HG03521 (cell line): ENCODE measurements around the gene ARMH3.
"Not testable (repeated sequence)": the region's sequence is repeated elsewhere in the genome, so short reads cannot be mapped to it uniquely, and the experiment has no call there.

Experiments used
- ATAC-seq: cut with Tn5 transposase; IDR thresholded peaks from one replicate; pipeline ENCODE4 v1.9.1; 2021; ENCODE audit warnings: mild to moderate bottlenecking, moderate library complexity; ENCODE audit not compliant: unreplicated experiment

Gene ARMH3

DNA sequence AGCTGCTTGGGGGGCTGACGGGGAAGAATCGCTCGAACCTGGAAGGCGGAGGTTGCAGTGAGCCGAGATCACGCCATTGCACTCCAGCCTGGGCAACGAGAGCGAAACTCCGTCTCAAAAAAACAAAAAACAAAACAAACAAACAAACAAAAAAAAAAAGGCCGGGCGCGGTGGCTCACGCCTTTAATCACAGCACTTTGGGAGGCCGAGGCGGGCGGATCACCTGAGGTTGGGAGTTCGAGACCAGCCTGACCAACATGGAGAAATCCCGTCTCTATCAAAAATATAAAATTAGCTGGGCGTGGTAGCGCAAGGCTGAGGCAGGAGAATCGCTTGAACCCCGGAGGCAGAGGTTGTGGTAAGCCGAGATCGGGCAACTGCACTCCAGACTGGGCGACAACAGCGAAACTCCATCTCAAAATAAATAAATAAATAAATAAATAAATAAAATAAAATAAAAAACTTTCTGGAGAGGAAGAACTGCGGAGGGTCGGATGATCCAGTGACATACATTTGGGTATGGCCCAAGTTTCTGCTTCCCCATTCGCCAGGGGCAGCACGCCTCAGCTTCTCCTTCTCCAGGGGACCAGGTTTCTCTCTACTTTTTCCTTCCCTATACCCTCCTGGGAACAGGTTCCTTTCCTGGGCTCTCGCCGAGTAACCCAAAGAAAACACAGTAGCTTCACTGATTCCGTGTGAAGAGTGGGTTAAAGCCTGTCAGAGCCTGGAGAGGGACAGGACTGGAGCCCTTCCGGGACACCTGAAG is 909 bp downstream of the ARMH3 start:
- ATAC-seq = not testable (repeated sequence)

DNA sequence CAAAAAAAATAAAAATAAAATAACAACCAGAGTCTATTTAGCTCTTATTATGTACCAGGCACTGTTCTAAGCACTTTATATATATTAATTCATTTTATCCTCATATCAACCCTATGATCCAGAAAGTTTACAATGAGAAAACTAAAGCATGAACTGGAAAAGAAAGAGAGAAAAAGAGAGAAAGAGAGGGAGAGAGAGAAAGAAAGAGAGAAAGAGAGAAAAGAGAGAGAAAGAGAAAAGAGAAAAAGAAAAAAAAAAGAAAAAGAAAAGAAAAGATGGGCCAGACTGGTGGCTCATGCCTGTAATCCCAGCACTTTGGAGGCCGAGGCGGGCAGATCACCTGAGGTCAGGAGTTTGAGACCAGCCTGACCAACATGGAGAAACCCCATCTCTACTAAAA is 9.9 kb downstream of the ARMH3 start:
- ATAC-seq = no peak

DNA sequence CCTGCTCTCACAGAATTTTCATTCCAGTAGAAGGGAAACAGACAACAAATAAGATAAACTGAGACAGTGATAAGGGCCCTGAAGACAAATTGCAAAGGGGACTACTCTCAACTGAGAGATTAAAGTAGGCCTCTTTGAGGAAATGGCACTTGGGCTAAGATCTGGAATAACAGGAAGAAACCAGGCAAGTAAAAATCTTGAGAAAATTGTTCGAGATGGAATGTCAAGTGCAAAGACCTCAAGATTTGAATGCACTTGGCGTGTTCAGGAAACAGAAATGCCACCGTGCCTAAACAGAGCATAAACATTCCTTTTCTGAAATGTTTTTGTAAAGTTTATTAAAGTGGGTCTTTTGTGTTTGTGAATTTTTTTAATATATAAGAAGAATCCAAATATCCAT is 10.7 kb downstream of the ARMH3 start:
- no peak for ATAC-seq

DNA sequence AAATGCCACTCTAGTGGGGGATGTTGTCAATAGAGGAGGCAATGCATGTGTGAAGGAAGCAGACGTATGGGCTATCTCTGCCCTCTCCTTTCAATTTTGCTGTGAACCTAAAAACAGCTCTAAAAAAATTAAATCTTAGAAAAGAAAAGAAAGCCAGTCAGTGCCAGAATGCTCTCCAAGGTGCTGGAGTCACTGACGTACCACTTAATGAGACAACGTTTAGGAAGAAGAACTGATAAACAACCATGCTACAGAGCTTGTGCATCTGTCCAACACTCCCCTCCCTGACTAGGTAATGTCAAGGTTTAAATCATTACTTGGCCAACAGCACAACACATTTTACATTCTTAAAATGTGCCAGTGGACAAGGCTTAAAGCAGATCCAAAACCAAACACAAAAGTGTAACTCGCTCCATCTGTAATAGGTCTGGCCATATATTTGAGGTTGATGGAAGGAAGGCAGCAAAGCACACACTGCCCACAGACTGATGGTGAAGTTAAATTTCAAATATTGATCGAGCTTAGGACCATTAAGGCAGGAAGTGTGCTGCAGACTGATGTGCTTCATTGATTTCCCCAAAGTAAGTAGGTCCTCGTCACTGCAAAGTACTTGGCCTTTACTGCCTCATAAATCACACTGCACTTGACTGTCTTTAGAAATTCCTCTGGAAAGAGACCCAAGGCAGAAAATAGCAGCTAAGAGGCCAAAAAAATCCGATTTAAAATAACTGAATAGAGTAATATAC is 15.5 kb downstream of the ARMH3 start:
- ATAC-seq = no peak

DNA sequence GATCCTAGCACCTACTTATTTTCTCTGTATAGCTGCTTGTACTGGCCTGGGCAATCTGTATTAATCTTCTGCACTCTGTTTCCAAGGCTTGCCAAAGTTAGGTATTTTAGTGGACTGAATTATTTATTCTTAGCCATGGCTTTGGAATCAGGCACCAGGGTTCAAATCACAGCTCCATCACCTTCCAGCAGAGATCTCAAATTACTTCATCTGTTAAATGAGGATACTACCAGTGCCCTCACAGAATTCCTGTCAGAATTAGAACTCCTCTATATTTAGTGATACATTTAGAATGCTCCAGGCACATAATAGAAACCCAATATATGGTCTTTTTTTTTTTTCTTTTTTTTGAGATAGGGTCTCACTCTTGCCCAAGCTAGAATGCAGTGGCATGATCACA is 17.6 kb downstream of the ARMH3 start:
- no peak for ATAC-seq

DNA sequence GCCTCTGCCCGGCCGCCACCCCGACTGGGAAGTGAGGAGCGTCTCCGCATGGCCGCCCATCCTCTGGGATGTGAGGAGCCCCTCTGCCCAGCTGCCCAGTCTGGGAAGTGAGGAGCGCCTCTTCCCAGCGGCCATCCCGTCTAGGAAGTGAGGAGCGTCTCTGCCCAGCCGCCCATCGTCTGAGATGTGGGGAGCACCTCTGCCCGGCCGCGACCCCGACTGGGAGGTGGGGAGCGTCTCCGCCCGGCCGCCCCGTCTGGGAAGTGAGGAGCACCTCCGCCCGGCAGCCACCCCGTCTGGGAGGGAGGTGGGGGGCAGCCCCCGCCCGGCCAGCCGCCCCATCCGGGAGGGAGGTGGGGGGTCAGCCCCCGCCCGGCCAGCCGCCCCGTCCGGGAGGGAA is 20.2 kb downstream of the ARMH3 start:
- ATAC-seq = not testable (repeated sequence)

DNA sequence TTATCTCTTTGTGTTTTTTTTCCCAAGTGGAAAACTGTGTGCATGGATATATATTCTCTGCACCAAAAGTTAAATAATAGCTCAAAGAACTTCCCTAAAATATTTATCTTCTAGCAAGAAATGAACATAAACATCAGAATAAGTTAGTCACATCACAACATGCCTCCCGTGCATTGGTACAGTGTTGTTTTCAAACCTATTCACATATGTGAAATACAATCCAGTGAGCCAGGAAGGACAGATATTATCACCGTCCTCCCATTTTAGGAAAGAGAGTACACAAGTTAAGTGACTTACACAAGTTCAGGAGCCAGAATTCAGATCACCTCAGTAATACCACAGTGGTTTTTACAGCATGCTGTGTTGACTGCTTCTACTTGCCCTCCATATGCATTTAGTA is 22.2 kb downstream of the ARMH3 start:
- ATAC-seq = no peak

DNA sequence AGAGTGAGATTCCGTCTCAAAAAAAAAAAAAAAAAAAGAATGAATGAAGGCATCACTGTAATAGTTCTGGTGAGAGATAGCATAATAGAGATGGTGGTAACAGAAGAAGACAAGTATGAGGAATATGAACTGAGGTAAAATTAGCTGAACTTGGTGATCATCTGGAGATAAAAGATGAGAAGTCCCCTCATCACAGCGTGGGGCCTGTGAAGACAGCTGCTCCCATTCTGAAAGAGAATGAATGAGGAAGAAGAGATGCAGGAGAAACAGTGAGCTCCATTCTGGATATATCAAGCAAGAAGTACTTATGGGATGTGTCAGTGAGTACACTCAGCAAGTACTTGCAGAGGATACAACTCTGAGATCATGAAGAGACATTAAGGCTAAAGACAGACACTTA is 28.7 kb downstream of the ARMH3 start:
- ATAC-seq = no peak

DNA sequence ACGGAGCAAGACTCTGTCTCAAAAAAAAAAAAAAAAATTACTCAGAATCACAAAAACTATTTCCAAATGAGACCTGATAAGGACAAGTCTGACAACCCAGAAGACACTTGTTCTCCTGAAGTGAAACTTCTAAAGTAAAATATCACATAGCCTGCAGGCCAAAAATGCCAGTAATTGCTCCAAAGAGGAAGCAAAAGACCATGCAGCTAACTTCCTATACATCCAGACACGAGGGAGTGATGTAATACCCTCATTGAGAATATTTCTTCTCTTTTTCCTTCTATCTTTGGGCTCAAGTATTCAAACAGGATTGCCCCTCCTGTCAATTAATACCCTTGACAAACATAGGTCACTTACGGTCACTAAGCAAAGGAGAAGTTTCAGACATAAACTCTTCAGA is 31.2 kb downstream of the ARMH3 start:
- no peak for ATAC-seq

DNA sequence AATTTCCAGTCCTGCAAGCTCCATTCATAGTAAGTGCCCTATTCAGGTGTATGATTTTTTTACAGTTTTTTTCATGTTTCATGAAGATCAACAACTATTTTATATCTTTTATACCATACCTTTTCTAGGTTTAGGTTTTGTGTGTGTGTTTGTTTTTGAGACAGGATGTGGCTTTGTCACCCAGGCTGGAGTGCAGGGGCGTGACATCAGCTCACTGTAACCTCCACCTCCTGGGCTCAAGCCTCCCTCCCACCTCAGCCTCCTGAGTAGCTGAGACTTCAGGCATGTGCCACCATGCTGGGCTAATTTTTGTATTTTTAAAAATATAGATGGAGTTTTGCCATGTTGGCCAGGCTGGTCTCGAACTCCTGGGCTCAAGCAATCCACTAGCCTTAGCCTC is 35.0 kb downstream of the ARMH3 start:
- no peak for ATAC-seq

DNA sequence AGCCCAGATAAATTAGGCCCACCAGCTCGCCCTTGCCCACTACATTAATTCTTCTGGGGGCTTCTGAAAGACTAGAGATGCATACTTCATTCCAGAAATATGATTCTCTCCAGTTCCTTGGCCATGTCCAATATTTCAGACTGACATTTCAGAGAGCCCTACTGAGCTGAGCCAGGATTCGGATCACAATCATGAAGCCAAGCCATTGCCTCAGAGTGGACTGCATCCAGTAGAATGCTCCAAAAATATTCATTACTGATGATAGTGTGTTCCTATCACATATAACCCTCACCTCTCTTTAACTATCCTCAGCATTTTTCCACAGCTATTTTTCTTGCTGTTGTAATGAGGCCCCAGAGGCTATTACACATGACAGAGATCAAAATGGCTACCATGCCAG is 38.7 kb downstream of the ARMH3 start:
- no peak for ATAC-seq

DNA sequence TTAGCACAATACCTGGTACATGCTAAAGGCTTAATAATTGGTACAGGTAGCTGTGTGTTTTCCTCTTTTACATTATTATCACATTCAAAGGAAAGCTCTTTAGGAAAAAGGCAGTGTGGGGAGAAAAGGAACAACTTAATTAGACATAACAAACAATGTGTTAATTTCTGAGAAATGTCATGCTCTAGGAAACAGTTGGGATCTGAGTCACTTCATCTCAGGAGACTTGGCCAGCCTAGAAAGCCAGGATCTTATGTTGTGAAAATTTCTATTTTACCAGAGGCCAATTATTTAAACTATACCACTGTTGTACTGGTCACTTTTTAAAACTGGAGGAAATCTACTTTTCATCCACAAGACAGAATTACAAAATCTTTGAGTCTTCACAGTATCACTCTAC is 39.6 kb downstream of the ARMH3 start:
- no peak for ATAC-seq

DNA sequence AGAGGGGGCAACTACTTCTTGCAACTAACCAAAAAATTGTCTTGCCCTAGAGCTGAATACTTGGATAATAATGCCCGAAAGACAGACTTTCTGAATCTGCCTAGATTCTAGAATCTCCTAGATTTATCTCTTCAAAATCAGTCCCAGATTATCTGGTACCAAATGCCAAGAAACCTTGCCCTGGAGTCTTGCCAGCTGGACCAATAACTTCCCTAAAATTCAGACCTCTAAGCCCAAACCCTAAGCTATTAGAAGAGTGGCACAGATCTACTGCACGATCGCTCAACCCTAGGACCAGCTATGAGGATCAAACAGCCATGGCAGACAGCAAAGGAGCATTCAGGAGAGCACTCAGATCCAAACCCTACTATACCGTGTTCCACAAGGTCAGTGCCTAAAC is 45.0 kb downstream of the ARMH3 start:
- no peak for ATAC-seq

DNA sequence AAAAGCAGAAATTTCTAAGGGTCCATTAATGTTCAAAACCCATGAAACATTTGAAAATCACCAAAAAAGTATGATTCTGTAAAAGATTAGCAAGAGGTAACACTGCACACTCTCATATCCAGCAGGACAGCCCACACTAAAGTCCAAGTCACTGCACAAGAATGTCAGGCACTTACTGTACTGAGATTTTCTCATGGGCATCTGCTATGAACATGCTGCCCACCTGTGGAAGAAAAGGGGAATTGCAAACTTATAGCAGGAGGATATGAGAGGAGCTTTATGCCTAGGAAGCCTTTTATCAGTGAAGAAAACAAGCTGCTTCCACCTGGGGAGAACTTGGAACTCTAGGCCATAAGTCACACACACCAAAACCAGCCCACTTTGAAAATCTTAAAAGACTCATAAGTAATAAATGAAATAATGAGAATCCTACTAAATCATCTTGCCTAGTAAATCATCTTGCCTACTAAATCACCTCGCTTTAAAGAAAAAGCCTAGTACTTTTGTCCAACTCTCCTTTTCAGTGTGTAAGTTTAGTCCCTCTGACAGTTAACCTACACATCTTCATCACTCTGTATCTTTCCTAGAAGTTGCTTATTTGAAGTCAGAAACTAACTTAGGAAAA is 46.1 kb downstream of the ARMH3 start:
- peak; percentile 54 for ATAC-seq

DNA sequence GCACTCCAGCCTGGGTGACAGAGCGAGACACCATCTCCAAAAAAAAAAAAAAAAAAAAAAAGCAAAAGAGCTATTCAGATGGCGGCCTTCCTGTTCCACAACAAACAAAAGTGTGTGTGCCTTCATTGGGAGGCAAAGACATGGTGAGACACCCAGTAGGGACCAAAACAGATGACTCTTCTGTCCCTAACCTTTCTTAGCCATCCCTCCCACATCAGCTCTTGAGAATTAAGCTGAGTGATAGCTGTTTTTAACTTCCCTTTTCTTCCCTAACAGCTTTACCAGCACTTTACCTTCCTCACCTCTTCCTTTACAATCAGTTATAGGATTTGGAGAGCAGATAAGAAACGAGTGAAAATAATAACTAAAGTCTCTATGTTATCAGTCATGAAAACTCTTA is 48.2 kb downstream of the ARMH3 start:
- no peak for ATAC-seq

DNA sequence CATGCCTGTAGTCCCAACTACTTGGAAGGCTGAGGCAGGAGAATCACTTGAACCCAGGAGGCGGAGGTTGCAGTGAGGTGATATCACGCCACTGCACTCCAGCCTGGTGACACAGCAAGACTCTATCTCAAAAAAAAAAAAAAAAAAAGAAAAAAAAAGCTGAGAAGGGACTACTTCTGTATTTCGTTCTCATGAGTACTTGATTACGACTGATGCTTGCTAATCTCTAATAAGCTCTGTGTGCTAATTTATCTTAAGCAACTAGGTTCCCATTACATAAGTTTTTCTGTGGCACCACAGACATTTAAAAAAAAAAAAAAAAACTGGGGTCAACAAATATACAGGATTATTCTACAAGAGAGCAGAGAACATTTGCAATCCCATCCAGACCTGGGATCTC is 48.9 kb downstream of the ARMH3 start:
- not testable (repeated sequence) for ATAC-seq

DNA sequence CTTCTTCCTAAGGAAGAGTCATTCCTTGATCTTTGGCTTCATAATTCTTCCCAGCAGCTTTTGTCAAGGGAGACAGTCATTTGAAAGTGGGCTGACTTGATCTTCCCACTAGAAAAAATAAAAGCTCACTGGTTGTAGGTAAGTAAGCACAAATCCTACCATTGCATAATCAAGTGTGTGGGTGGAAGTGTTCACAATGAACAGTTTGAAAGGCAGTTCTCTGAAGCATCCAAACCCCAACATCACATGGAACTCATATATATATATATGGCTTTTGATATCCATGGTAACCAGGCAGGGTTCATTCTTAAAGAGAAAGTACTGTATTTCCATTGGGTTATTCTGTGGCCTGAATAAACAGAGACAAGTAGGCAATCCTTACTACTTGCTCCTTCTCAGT is 51.6 kb downstream of the ARMH3 start:
- ATAC-seq = no peak

DNA sequence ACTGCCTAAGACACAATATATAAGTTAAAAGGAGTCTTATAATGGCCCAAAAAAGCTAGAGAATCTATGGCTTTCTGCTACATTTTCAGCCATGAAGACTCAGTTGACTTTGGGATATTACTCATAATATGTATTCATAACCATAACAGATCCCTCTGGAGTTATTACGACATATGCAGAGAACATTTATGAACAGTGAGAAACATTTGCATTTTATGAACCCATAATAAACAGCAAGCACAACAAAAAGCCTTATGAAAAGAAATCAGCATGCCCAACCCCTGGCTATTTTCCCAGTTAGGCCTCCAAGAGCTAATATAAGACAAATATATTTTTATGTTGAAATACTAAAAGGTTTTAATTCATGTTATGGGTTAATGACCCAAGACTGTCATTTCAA is 52.4 kb downstream of the ARMH3 start:
- no peak for ATAC-seq

DNA sequence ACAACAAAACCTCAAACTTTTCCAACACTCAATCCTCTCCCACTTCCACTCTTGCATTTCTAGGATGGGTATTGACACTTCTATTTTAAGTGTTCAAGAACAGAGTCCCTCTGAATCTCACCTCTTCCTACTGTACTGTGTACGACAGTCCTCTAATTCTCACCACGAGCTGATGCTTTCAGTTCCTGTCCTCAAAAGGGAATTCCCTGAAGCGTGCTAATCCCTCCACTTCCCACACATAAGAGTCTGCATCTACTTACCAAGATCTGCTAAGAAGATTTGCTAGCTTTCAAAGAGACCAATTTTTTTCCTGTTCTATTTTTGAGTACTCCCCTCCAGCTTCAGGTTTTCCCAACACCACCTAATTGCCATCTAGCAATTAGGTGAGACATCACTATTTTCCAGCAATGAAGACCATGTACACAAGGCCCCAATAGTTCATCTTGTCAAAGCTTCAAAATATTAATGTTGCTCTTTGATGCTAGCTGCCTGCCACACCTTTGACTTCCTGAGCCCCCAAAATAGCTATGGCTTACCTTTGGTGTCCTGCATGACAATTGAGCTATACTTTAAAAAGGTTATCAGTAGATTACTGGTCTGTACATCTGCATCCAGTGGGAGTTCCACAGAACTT is 54.4 kb downstream of the ARMH3 start:
- ATAC-seq = peak; percentile 59

DNA sequence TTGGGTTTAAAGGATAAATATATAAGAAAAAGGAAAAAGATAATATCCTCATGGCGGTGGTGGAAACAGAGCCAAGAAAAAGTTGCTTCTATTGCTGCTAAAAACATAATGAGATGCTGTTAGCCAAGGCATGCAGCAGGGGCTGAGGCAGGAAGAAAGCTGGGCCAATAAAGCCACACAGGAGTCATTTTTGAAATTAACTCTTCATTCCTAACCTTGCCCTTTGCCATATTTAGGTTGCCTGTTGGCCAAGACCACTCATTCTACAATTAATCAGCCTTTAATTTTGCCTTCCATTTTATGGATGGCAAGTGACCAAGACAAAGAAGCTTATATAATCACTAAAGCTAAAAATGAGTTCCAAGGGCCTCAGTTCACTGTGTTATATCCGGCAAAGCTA is 58.2 kb downstream of the ARMH3 start:
- no peak for ATAC-seq

DNA sequence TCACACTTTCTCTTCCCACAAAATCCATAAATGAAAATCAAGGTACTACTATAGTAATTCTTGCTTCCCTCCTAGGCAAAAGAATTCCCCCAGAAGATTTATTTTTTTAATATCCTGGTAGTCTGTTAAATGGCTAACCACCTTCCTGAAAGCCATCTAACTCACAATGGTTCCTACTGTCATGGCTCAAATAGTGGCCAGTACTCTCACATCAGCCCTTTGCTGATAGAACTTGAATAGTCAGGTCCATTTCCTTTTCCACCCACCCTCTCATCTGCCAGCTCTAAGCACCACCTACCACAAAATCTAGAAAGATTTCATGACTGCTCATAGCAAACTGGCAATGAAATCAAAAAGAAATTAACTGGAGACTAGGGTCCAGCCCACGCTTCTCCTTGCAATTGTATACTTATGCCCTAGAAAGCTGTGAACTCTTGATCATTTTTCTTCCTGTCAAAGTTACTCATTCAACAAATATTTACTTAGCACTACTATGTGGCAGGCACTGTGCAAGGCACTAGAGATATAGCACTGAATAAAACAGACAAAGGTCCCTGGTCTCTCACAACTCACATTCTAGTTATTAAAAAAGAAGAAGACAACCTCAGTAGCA is 60.4 kb downstream of the ARMH3 start:
- no peak for ATAC-seq
